ENCODE measurements around the gene CYBC1.

- no peak for TF ChIP-seq GATA3 (IDR thresholded peaks at IDR 0.05; ENCODE audit: low read depth, low read length)
- TF ChIP-seq GATA2 (IDR thresholded peaks at IDR 0.05; ENCODE audit: low read depth, low read length) = no peak
Measured at GRCh38 chr17:82463925-82464566, 13.5 kb upstream of the CYBC1 start.
